NCI-H345 treated with DMSO at 0.1 percent for 48 hours (cell line): ENCODE results near the gene STARD6.
"Not testable (repeated sequence)": the region's sequence is repeated elsewhere in the genome, so short reads cannot be mapped to it uniquely, and the experiment has no call there.

ENCODE experiments used
- DNase-seq: peaks from one replicate; lab custom pipeline; 2025; ENCODE audit not compliant: unreplicated experiment; lab: John Stamatoyannopoulos, UW

STARD6 gene

DNA sequence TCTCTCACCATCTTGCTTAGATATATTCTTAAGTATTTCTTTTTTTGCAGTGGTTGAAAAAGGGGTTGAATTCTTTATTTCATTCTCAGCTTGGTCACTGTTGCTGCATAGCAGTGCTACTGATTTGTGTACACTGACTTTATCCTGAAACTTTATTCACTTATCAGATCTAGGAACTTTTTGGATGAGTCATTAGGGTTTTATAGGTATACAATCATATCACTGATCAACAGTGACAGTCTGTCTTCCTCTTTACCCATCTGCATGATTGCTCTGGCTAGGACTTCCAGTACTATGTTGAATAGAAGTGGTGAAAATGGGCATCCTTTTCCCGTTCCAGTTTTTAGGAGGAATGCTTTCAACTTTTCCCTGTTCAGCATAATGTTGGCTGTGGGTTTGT lies 6.5 kb downstream of the STARD6 start:
- DNase-seq = no peak

DNA sequence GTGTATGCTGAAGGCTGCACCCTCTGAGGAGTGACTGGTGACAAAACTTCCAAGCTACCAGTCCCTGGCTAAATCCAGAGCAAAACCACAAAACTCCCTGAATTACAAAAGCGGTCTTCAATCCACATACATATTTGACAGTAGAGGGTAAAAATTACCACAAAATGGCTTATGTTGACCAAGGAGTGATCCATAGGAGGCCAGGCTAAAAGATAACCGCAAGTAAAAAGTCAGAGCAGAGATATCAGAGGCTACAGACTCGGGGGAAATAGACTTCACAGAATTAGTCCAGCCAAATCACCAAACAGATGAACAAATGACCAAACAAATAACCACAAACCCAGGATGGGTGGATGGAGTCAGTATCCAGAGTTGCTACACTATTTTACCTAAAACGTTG lies 19.4 kb downstream of the STARD6 start:
- DNase-seq = no peak

DNA sequence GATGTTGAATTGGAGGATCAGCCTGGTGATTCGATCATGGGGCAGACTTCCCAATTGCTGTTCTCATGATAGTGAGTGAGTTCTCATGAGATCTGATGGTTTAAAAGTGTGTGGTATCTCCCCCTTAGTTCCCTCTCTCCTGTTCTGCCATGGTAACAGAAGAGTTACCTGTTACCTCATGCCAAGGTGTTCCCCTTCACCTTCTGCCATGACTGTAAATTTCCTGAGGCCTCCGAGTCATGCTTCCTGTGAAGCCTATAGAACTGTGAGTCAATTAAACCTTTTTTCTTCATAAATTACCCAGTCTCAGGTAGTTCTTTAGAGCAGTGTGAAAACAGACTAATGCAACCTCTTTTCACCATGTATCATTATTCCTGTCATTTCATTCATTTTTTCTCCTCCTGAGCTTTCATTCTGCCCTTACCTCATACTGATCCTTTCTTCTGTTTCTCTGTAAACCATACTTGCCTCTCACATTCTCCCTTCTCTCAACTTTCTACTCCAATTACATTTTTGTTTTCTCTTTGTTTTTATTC lies 22.0 kb downstream of the STARD6 start:
- no peak for DNase-seq

DNA sequence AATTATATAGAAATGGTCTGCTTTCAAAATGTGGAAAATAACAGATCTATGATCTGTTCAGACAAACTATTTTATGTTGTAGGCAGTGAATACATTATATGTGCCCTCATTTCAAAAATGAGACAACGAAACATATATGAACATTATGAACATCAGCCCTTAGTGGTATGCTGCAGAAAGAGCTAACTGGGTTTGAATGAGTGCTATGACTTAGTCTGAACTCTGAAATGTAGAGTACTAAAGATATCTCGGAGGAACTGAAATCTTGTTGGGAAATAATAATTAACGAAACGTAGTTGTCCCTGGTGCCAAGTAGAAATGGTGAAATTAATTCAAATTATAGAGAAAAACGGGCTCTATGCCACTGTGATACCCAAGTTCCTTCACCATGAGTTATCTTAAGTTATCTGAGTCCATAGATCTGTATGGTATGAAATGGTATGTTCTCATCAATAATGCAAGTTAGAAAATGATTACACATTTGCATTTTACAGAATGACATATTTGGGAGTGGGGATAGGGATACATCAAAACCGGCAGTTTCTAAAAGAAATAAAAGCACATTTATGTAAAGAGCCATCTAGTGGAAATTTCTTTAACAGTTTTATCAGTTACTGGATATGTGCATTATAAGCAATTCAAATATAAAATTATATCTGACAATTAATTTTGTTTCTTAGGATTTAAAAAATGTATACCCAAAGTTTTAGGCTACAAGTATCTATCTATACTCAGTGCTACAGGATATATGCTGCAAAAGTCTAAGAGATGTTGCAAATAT lies 26.7 kb downstream of the STARD6 start:
- DNase-seq = no peak

DNA sequence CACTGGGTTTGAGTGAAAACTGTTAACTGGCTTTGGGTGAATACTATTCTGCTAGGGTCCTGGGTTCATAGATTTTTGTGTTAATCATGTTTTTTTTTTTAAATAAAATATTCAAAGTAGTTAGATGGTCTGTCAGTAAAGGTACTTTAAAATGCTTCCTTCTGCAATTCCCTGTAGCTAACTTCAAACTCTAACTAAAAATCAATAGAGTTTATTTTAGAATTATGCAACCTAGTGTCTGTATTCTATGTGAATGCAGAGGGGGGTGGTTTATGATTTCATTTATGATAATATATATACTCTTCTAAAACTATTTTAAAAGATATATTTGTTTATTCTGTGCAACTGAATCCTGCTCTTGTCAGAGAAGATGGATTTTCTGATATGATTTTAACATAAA lies 27.9 kb downstream of the STARD6 start:
- no peak for DNase-seq

DNA sequence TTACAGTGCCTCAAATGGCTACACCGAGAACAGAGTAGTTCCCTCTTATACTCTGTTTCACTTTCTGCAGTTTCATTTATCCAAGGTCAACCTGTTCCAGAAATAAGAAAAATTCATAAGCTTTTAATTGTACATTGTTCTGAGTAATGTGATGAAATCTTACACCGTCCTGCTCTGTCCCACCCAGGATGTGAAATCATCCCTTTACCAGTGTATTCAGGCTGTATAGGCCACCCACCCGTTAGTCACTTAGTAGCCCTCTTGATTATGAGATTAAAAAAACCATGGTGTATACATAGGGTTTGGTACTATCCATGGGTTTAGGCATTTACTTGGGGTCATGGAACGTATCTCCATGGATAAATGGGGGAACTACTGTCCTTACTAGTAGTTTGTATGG lies 29.8 kb downstream of the STARD6 start:
- DNase-seq = no peak

DNA sequence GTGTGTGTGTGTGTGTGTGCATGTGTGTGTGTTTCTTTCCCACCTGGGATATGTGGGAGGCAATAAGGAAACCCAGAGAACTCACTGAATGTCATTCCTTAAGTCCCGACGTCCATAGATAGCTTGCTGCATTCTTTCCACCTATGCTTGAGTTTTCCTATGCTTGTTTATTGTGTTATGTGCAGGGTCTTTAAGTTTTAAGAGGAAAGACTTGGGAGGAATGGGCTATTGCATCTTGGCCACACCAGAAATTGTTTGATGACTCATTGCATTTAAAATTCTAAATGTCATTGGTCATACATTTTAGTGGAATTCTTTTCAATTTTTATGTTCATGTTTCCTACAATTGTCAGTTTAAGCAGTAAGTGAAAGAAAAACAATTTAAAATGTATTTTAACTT lies 33.7 kb downstream of the STARD6 start:
- no peak for DNase-seq

DNA sequence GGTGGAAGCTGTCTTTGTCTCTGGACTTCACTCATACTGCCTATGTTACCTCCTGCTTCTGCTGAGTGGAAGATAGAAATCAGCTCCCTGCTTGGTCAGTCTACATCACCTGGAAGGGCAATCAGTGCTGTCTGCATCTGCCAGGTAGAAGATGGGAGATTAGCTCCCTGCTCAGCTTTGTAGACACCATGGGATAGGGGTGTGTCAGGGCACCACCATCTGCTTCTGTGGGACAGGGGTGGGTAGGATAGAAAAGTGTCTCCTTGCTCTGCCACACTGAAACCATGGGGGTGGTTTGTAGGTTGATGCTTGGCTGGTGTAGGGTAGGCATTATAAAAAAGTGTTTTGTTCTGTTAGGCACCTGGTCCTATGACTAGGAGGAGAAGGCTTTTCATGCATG lies 34.1 kb downstream of the STARD6 start:
- no peak for DNase-seq

DNA sequence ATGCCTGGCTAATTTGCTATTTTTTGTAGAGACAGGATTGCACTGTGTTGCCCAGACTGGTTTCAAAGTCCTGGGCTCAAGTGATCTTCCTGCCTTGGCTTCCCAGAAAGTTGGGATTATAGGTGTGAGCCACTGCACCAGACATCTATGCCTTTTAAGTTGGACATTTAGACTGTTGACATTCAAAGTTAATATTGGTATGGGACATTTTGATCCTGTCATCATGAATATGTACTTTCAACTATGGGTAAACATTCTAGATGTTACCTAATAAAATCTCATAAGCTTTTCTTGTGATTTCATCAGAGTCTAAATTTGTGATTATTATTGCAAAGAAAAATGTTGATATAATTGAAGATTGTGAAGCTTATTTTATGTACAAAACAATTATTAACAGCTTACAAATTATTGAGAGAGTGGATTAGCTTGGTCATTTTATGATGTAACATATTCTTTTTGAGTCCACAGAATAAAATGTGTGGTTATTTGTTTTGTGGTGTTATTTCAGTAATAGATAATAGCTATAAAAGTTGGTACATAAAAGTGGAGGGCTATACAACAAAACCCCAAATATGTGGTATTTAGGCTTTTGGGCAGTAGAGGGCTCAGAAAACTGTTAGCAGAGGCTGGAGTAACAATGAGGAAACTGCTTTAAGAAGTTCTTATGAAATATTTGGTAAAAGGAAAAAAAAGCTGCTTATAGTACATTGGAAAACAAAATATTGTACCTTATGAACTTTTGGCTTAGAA lies 41.4 kb downstream of the STARD6 start:
- DNase-seq = no peak

DNA sequence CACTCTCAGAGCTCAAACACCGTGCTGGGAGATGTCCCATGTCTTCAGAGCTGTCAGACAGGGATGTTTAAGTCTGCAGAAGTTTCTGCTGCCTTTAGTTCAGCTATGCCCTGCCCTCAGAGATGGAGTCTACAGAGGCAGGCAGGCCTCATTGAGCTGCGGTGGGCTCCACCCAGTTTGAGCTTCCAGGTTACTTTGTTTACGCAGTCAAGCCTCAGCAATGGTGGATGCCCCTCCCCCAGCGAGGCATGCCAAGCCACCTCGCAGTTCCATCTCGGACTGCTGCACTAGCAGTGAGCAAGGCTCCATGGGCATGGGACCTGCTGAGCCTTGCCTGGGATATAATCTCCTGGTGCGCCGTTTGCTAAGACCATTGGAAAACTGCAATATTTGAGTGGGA lies 48.1 kb downstream of the STARD6 start:
- DNase-seq = not testable (repeated sequence)

DNA sequence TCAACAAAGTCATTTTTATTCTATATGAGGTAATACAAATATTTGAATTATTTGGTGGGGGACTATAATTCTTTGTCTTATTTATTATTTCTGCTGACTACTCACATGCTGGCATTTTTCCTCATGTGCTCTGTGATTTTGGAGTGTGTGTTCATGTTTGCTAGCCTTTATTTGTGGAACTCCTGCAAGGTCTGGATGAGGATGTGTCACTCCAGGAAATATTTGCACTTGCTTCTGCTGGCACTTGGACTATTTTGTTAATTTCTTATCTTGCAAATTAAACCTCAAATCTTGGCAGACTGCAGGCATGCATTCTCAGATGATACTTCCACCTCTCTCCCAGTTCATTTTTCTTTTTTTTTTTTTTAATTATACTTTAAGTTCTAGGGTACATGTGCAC lies 54.2 kb downstream of the STARD6 start:
- DNase-seq = no peak

DNA sequence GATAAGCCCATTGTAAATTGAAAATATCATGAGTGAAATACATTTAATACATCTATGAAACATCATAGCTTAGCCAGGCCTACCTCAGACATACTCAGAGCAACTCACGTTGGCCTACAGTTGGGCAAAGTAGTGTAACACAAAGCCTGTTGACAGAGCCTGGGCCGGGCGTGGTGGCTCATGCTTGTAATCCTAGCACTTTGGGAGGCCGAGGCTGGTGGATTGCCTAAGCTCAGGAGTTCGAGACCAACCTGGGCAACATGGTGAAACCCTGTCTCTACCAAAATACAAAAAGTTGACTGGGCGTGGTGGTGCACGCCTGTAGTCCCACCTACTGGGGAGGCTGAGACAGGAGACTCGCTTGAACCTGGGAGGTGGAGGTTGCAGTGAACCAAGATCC lies 58.7 kb downstream of the STARD6 start:
- not testable (repeated sequence) for DNase-seq

DNA sequence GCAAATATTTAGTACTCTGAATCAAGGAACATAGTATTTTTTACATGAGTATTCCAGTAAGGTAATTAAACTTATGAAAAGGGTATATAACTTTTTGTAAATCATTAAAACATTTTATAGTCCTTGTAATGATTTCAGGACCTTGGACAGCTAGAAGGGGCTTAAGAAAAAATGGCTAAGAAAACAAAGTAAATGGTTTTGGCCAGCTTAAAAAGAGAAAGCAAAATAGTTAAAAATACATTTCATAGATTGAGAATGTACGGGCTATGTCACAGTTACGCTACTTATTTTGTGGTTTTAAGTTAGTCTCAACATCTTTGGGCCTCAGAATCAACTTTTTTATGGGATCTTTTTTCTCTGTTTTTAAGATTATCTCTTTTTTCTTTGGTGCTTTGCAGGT lies 61.6 kb downstream of the STARD6 start:
- DNase-seq = no peak

DNA sequence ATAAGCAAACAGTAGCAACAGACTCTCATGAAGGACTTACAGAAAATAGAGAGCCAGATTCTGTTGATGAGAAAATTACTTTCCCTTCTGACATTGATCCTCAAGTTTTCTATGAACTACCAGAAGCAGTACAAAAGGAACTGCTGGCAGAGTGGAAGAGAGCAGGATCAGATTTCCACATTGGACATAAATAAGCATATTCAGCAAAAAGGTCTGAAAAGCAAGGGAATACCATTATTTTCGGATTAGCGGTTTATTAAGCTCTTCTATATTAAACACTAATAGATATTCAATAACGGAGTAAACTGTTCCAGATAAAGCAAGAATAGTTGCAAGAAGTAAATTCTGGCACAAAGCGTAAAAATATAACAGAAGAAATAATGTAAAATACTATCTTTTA lies 63.4 kb downstream of the STARD6 start:
- no peak for DNase-seq

DNA sequence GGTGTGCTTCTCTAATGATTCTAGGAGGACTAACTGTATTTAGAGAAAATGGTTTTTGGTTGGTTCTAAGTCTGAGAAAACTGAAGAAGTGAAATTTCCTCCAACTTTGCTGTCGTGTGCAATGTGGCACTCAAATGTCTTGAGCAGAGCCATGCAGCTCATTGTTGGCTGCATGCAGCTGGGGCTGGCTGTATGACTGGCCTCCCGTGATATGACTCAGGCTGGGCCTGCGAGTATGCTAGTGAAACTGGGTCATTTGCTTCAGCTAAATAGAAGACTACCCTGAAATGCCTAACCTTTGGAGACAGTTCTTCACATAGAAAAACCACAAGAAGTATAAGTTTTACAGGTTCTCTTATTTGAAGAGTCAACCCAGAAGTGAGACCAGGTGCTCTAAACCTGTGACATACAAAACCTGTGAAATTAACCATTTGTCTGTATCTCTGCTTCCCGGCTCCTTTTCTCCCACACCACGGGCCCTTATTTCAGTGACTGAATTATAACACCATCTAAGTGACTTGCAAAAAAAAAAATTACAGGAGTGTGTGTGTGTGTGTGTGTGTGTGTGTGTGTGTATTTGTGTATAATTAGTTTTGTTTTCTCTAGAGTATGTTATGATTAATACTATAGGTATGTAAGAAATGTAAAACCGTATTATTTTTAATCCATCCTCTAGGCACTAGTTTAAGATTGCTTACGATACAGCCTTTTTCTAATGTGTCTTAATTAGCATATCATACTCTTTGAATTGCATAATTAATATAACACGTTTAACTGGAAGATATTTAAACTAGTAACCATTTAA lies 72.5 kb downstream of the STARD6 start:
- DNase-seq = no peak

DNA sequence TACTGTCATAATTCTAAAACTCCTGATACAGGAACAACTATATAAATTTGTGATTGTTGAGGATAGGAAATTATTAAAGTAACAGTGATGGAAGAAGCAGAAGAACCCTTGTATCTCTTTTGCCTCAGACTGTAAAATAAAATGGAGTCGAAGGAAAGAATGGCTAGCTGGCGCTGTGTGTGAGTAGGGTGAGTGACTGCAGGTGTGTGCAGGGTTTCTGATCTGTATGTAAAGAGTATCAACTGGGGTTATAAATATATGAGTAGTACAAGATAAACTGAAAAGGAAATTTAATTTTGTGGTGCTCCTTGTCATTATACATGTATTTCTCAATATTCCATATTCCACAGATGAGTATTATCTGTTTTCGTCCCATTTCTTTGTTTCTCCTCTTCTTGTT lies 73.1 kb downstream of the STARD6 start:
- DNase-seq = no peak

DNA sequence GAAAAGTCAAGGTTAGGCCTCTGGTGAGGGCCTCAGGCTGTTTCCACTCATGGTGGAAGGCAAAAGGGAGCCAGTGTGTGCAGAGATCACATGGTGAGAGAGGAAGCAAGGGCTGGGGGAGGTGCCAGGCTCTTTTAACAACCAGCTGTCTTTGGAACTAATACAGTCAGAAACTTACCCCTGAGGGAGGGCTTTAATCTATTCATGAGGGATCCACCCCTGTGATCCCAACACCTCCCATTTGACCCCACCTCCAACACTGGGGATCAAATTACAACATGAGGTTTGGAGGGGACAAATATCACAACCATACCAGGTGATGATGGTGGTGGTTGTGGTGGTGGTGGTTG lies 77.5 kb downstream of the STARD6 start:
- no peak for DNase-seq

DNA sequence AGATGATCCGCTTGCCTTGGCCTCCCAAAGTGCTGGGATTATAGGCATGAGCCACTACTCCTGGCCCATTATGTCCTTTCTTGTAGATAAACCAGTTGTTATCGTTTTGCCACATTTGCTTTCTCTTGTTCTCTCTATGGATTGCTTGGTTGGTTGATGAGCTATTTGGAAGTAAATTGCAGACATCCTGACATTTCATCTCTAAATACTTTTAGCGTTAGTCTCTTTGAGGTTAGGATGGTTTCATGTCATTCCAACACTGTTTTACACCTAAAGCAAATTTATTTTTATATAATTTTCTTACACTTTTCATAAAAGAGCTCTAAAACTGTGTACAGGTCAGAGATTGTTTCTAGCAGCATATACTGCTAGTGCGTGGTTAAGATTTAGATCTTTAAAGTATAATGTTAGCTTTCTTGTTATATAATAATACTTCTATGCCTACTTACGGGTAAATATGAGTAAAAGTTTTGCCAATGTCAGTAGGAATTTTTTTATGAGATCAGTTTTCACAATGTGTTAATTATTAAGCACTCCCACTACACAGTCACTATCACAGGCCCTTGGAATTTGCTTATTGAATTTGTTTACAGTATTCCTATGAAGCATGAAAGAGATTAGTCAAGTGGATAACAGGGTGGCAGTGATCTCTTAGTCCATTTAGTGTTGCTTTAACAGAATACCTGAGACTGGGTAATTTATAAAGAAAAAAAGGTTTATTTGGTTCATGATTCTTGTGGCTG lies 78.0 kb downstream of the STARD6 start:
- DNase-seq = no peak

DNA sequence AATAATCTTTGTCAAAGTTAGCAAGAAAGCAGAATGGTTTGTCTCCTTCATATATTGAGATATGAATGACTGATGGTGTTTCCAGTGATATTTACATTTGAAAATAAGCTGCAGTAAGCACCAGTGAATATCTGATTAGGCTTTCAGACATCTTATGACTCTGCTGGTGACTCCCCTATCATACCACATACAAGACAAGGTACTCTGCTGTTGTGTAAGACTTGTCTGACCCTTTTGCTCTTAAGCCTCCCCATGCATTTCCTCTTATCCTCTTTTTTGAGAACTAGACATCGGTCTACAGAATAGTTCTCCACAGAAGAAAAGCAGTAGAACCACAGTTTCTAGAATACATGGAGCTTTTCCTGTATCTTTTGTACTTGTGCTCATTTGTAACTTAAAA lies 79.0 kb downstream of the STARD6 start:
- DNase-seq = no peak

DNA sequence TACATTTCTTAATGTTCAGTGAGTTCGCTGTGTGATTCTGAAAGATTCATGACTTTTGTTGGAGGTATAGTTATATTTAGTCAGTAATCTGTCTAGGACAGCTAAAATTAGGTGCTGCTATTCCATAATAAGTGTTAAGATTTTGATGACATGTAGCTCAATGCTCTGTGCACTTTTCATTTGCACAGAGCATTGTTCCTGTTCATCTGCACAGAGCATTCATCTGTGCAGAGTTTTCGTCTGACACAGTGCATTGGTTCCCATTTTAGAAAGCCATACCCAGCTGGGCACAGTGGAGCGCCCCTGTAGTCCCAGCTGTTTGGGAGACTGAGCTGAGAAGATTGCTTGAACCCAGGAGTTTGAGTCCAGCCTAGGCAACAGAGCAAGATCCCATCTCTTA lies 79.8 kb downstream of the STARD6 start:
- DNase-seq = no peak
